GM08714 (cell line): Measurements from ENCODE around the gene PLXNC1.

Source experiments
- H3K4me3 ChIP-seq: fragments of 200-500 bp; sonication (Bioruptor generic); 2 replicates; pipeline ENCODE4 v1.5.1; 2014; ENCODE audit warnings: mild to moderate bottlenecking, low read length, inconsistent platforms
- ZNF274 ChIP-seq: IDR thresholded peaks from 2 replicates; pipeline ENCODE4 v1.6.1; 2012; ENCODE audit warnings: mild to moderate bottlenecking, low read depth, low read length

PLXNC1 gene

DNA sequence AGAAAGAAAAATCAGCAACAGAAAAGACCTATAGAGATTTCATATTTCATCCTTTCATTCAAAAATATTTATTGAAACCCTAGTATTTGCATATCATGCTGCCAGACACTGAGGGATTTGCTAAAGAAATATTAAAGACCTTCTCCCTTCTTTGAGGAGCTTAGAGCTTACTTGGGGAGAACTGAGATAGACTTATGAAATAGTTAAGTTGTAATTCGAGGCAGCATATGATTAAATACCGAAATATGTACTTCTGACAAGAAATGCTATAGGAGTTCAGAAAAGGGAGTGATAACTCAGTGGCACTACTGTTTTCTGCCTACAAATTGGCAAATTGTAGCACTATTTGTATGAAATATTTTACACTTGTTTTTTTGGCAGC, 59.1 kb downstream of the PLXNC1 start:
- peak overlapping the region; percentile 68; the same call in 1 of the 2 replicates for H3K4me3 ChIP-seq
- TF ChIP-seq ZNF274: no peak

DNA sequence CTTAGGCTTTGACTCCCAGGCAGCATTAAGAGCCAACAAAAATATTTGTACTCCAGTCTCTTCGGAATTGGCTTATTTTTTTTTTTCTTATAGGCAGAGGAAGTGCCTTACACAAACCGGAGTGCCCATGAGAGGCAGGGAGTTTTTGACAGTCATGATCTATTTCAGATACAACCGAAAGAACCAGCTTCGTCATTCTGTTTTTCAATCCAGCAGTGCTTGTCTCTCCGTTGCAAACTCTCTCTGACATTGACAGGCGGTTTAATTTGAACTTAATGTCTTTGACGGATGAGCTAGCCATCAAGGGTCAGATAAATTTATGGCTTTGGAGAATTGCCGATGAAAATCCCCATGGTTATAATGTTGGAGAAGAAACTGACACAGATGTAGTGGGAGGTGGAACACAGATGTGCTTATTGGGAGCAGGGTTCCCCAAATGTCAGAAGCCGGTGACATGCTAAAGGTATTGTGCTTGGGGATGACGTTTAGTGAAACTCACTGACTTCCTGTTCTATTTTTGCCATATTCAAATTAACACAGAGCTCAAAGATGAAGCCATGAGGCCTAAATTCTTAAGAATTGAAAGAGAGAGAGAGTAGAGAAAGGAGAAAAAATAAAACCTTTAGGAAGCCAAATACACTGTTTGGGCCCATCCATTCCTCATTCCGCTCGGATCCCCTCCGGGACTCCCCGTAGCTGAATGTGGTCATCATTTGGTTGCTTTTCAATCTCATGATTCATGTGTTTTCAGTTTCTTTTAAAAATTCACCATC, 59.7 kb downstream of the PLXNC1 start:
- H3K4me3 ChIP-seq: peak overlapping the region; percentile 68
- no peak for TF ChIP-seq ZNF274

DNA sequence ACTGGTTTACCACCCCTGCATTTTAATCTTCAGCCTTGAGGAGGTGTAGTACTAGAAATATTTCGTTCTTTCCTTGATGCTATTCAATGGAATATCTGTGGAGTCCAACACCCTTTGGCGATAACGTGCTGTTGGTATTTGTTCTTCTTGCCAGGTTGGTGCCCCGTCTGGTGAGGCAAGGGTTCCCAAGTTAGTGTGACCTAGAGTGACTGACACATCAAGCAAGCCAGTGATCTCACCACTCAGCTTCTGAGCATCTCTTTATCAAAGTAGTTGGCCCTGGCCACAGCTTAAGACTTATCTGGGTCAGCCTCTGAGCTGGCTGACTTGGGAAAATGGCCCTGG, 60.2 kb downstream of the PLXNC1 start:
- peak overlapping the region; percentile 68 for H3K4me3 ChIP-seq
- TF ChIP-seq ZNF274: no peak

DNA sequence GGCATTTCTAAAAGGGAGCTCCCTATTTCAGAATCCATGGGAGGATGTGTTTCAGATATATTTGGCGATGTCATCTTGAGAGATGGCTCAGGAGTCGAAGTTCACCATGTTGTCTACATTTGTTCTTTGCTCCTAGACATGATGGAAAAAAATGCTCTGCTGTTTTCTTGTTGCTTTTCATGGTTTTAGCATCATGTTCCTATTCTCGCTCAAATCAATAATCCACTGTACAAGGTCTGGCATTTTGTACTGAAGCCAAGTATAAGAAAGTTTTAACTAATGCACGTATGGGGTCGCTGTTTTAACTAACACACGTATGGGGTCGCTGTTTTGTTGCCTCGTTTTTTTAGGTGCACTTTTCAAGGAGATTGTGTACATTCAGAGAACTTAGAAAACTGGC, 60.9 kb downstream of the PLXNC1 start:
- TF ChIP-seq ZNF274: no peak
- H3K4me3 ChIP-seq: no peak overlapping the region

DNA sequence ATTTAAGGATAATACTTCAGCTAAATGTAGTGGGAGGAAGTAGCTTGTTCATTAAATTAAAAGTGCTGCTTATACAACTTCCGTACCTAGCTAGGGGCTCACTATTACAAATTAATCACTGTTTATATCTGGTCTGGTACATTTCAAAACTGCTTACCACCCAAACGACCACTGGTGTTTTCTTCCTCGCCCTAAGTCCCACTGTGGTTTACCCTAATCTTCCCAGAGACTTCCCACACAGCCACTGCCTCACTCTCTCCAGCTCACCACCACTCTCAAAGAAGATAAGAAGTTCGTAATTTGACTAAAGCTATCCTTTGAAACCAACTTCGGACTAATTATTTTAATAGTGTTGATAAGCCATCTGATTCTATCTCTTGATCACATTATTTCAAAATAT, 62.6 kb downstream of the PLXNC1 start:
- no peak for TF ChIP-seq ZNF274

DNA sequence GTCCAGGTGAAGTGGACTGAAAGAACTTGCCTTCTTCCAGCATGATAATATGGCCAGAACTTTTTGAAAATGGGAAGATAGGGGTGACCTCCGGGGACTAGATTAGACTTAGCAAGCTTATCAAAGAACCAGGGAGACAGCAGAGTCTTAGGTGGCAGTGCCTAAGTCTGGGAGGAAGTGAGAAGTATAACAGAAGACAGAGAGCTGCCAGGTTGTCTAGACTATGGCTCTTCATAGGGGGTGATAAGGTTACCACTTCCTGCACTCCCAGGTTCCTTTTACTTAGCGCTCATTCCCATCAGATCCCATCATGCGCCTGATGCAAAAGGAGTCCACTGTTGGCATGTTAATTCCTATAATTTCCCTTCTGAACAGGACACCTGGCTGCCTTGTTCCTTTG, 69.9 kb downstream of the PLXNC1 start:
- no peak overlapping the region for H3K4me3 ChIP-seq

More for the DNA sequence above, 62.6 kb downstream of the PLXNC1 start:
- no peak overlapping the region for H3K4me3 ChIP-seq

DNA sequence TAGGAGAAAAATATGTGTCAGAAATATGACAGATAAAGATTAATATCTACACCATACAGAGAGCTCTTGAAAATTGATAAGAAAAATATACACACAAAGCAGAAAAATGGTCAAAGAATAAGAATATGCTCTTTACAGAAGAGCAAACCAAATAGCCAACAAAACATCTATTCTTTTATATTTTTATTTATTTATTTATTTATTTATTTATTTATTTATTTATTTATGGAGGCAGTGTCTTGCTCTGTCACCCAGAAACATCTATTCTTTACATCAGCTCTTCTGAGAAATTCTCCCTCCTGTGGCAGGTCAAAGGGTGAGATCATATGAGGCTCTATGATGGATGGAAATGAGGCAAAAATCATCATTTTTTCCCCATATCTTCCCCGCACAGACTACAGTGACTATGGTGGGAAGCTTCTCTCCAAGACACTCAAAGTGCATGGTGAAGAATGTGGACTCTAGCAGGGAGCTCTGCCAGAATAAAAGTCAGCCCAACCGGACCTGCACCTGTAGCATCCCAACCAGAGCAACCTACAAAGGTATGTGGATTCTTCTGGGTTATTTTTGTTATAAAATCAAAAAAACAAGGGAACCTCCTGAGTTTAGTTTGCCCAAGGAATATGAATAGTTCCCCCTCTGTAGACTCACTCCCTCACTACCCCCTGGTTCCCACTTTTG, 71.4 kb downstream of the PLXNC1 start:
- H3K4me3 ChIP-seq: no peak overlapping the region
- TF ChIP-seq ZNF274: no peak

More for the DNA sequence above, 69.9 kb downstream of the PLXNC1 start:
- TF ChIP-seq ZNF274: no peak

DNA sequence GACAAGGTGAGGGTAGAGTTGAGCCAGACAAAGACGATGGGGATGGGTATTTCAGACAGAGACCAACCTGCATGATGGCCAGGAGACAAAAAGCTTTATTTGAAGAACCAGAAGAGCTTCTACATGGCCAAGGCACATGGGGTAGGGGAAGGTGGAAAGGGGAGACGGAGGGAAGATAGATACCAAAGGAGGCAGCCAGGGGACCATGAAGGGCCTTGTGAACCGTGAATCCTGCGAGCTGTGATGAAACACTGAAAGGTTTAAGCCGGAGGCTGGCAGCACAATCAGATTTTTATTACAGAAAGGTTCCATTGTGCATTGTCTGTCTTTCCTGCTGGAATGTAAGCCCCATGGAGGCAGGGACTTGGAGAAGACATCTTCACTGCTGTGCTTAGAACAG, 72.4 kb downstream of the PLXNC1 start:
- TF ChIP-seq ZNF274: no peak
- no peak overlapping the region for H3K4me3 ChIP-seq

DNA sequence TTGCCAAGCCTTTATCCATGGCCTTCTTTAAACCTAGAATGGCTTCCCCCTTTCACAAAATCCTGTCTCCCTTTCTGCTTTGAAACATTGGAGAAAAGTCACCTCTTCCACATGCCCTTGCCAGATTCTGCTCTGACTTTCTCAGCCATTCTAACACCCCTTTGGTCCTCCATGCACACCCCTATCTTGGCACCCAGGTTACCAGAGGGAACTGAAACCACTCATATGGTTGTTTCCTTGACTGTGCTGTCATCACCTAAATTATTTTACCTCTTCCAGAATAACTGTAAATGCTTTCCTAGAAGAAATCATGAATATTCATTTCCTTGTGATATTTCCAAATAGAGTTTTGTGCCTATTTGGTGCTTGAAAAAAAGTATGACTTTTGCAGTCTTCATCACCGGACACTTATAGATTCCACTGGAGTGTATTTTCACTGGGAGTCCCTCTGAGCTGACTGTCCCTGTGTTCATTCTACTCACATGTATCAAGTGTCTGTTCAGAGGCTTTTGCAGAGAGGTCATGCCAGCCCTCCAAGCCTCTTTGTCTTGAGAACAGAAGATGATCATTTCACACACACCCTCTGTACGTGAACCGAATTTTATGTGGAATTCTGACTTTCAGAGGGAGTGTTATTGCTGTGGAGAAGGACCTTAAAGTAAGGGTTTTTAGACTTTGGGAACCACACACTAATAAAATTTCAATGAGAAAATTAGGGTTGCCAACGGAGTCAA, 74.1 kb downstream of the PLXNC1 start:
- H3K4me3 ChIP-seq: no peak overlapping the region
- no peak for TF ChIP-seq ZNF274

DNA sequence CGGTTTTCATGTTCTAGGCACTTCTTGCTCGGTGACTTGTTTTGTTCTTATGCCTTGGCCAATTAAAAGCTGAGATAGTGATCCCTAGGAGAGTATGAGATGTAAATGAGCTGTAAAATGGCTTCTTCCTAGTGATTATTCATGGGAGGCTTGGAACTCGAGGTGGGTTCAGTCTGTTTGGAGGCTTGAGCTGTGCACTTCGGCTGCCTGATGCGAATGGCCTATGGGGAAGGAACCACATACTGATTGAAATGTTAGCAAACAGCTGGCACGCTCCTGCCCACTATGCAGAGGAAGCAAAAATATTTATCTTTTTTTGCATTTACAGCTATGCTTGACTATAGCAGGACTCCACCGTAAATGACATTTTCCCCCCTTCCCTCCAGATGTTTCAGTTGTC, 75.5 kb downstream of the PLXNC1 start:
- TF ChIP-seq ZNF274: no peak
- no peak overlapping the region for H3K4me3 ChIP-seq

DNA sequence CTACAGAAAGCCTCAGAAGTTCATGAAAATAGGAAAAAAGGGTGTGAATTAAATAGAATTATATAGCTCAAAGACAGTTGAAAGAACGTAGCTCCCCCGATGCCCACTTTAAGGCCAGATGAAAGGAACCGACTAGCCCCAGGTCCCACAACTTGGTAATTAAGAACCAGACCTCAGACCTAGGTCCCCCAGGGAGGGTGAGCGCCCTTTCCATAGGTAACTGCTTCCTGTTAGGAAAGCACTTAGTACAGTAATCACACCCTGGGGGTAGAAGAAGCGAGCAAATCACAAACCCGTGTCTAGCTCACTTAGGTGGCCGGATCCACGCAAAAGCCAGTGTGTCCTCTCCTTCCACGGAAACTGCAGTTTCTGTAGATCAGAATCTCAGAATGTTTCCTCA, 77.1 kb downstream of the PLXNC1 start:
- no peak for TF ChIP-seq ZNF274
- H3K4me3 ChIP-seq: no peak overlapping the region

DNA sequence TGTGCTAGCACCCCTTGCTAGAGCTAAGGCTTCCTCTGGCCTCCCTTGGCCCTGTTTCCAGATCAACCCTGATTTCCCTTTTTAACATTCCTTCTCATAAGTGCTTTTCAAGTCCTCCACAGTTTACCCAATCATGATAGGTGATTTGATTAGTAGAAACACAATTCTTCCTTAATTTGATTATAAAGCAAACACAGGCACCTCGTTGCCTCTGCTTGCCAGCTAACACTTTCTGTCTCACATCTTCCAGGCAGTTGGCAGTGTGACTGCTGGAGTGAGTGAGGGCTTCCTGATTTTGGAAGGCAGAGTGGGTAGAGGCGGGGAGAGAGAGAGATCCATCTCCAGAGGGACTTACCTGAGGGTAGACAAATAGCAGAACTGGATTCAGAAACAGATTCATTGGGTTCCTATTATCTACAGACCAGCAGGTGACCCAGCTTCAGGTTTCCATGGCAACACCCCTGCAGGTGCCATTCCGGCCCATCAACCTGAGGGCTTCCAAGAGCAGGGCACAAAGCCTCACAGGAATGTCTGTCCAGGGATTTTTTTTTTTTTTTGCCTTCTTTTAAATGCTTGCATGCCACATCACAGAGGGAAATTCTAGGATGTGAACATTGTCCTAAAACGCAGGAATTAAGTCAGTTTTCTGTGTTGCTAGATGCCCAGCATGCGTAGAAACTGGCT, 77.7 kb downstream of the PLXNC1 start:
- H3K4me3 ChIP-seq: no peak overlapping the region
- TF ChIP-seq ZNF274: no peak

DNA sequence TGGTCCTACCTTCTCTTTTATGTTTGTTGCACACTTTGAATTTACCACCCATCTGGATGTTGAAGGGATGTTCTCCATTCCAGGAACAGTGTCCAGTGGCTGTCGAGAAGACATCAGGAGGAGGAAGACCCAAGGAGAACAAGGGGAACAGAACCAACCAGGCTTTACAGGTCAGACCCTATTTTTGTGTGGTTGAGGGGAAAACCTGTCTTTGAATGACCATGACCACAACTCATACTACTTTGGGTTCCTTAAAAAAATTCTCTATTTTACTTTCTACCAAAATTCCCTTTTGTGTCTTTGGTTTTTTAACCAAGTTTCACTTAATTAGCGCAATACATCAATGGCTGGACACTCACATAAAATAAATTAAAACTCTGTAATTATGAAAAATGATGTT, 78.7 kb downstream of the PLXNC1 start:
- no peak overlapping the region for H3K4me3 ChIP-seq
- TF ChIP-seq ZNF274: no peak

DNA sequence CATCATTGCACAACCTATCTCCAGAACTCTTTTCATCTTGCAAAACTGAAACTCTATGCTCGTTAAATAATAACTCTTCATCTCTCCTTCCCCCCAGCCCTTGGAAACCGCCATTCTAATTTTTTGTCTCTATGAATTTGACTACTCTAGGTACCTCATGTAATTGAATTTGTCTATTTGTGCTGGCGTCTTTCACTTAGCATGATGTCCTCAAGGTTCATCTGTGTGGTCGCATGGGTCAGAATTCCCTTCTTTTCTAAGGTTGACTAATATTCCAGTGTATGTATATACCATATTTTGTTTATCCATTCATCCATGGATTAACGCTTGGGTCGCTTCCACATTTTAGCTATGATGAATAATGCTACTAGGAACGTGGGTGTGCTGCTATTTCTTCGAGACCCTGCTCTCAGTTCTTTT, 80.1 kb downstream of the PLXNC1 start:
- H3K4me3 ChIP-seq: no peak overlapping the region
- TF ChIP-seq ZNF274: no peak
